BE2C (cell line): ENCODE measurements around the gene CSF3R.

Experiments
- DNase-seq: peaks from one replicate; pipeline ENCODE4 v3.0.0-alpha.2; 2020
- H3K27me3 ChIP-seq: fragments of 250-450 bp; sonication (Bioruptor Pico); 2 replicates; pipeline ENCODE4 v1.5.1; 2020; ENCODE audit warnings: mild to moderate bottlenecking
- H3K36me3 ChIP-seq: fragments of 250-450 bp; sonication (Bioruptor Pico); 2 replicates; pipeline ENCODE4 v1.5.1; 2020; ENCODE audit warnings: mild to moderate bottlenecking
- H3K4me1 ChIP-seq: fragments of 250-450 bp; sonication (Bioruptor Pico); 2 replicates; pipeline ENCODE4 v1.5.1; 2020
- H3K4me3 ChIP-seq: 2 replicates; pipeline ENCODE4 v1.5.1; 2011; ENCODE audit warnings: low read depth, low read length
- H3K9me3 ChIP-seq: fragments of 250-450 bp; sonication (Bioruptor Pico); 2 replicates; pipeline ENCODE4 v1.5.1; 2020
- TF ChIP-seq, protein P1 (sequence below): IDR thresholded peaks from 2 replicates; pipeline ENCODE4 v1.5.1; 2012; ENCODE audit warnings: mild to moderate bottlenecking, low read depth, low read length

CSF3R gene

DNA sequence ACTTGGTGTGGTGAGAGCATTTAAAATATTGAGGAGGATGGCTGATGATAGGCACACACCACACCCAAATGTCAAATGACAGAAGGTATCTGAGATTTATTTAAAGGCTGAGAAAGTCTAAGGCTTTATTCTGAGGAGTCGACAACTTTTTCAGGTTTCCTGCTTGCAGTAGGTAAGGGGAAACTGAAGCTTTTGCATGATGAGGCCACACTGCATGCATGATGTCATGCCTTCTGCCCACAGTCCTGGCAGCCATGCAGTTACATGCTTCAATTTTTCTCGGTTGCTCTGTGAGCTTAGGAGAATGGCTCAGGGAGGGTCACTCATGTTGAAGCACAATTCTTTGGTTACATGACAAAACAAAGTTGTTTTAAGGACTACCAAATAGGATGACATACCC, 39.4 kb downstream of the CSF3R start:
- DNase-seq = no peak
- no peak overlapping the region for H3K4me3 ChIP-seq
- H3K4me1 ChIP-seq = no peaks in the 10 kb centered on the region
- no peaks in the 10 kb centered on the region for H3K27me3 ChIP-seq
- TF ChIP-seq, protein P1, sequence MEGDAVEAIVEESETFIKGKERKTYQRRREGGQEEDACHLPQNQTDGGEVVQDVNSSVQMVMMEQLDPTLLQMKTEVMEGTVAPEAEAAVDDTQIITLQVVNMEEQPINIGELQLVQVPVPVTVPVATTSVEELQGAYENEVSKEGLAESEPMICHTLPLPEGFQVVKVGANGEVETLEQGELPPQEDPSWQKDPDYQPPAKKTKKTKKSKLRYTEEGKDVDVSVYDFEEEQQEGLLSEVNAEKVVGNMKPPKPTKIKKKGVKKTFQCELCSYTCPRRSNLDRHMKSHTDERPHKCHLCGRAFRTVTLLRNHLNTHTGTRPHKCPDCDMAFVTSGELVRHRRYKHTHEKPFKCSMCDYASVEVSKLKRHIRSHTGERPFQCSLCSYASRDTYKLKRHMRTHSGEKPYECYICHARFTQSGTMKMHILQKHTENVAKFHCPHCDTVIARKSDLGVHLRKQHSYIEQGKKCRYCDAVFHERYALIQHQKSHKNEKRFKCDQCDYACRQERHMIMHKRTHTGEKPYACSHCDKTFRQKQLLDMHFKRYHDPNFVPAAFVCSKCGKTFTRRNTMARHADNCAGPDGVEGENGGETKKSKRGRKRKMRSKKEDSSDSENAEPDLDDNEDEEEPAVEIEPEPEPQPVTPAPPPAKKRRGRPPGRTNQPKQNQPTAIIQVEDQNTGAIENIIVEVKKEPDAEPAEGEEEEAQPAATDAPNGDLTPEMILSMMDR = no peak
- H3K36me3 ChIP-seq = no peaks in the 10 kb centered on the region
- no peaks in the 10 kb centered on the region for H3K9me3 ChIP-seq

DNA sequence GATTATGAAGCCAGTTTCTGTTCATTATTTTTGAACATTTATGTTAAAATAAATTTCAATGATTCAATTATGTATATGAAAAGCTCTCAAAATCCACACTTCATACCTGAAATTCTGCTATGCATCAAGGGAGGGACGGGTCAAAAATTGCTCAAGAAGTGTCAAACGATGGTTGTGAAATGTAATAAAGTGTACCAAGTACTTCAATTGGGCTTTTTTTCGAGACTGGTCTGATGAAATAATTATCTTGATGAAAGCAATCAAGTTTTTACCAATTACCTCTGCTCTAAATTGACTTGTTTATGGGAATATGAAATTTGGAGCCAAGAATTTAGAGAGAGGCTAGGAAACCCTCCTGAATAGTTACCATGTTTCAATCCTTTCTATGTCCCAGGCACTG, 40.4 kb downstream of the CSF3R start:
- Histone ChIP-seq H3K27me3 (no peaks in the 10 kb centered on the region), H3K4me3 (no peak overlapping the region), H3K4me1 (no peaks in the 10 kb centered on the region), H3K9me3 (no peaks in the 10 kb centered on the region), H3K36me3 (no peaks in the 10 kb centered on the region)
- TF ChIP-seq, protein P1 = no peak
- DNase-seq = no peak

DNA sequence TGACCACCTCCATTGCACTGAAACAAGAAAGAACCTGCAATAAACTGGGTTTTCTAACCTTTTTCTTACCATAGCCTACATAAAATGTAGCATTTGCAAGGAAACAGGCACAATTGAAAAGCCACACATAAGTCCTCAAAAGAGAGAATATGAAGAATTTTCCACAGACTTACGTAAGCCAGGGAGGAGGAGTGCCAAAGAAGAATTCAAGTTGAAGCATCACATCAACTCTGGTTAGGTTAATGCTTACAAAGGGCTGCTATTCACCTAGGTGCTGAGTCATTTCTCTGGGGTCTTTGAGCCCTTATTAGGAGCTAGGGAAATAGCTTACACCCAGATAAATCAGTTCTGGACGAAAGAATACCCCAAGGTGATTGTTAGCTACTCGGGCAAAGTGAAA, 42.1 kb downstream of the CSF3R start:
- H3K9me3 ChIP-seq = no peaks in the 10 kb centered on the region
- H3K4me1 ChIP-seq = no peaks in the 10 kb centered on the region
- H3K4me3 ChIP-seq = no peak overlapping the region
- TF ChIP-seq, protein P1 = no peak
- H3K27me3 ChIP-seq = no peaks in the 10 kb centered on the region
- no peak for DNase-seq
- no peaks in the 10 kb centered on the region for H3K36me3 ChIP-seq

DNA sequence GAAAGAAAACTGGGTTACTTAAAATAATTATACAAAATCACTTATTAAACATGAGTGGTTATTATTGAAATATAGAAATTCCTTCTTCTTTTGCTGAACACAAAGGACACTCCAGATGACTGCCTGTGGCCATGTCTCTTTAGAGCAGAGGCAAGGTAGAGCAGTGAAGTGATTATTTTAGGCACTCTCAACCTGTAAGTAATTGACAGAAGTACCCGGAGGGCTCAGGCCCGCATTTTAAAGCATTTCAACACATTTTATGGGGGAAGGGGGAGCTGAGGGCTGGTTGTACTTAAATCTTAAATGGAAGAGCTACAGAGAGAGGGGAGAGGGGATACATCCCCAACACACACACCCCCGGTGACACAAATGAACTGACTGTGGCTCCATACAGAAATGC, 42.7 kb downstream of the CSF3R start:
- no peak for DNase-seq
- Histone ChIP-seq H3K4me1 (no peaks in the 10 kb centered on the region), H3K4me3 (no peak overlapping the region), H3K36me3 (no peaks in the 10 kb centered on the region), H3K27me3 (no peaks in the 10 kb centered on the region), H3K9me3 (no peaks in the 10 kb centered on the region)
- TF ChIP-seq, protein P1 = no peak

DNA sequence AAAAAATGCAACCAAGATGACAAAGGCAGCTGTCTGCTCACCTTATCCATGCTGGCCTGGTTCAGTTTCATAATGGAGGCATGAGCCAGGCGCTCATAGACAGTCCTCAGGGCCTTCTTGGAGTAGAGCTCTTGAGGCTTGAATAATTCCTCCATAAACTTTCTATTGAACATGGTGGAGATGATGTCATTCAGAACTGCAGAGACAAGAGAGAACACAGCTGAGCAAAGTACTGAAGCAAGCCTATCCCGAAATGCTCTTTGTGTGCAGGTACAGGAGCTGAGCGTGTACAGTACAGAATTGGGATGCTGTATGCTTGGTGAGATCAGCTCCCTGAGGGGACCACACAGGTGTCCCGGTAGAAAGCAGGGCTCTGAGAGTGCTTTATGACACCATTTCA, 44.0 kb downstream of the CSF3R start:
- H3K36me3 ChIP-seq = no peaks in the 10 kb centered on the region
- no peaks in the 10 kb centered on the region for H3K9me3 ChIP-seq
- no peaks in the 10 kb centered on the region for H3K27me3 ChIP-seq
- DNase-seq = no peak
- H3K4me3 ChIP-seq = no peak overlapping the region
- H3K4me1 ChIP-seq = no peaks in the 10 kb centered on the region
- TF ChIP-seq, protein P1 = no peak

DNA sequence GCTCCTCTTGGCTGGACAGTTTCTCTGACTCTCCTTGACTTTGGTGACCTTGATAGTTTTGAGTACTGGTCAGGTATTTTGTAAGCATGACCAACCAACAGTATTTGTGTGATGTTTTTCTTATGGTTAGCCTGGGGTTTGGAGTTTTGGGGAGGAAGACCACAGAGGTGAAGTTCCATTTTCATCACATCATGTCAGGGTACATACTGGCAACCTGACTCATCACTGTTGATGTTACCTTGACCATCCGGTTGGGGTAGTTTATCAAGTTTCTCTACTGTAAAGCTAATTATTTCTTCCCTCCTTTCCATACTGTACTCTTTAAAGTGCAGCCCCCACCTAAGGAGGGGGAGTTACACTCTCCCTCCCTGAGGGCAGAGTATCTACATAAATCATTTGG, 45.9 kb downstream of the CSF3R start:
- TF ChIP-seq, protein P1 = no peak
- no peaks in the 10 kb centered on the region for H3K9me3 ChIP-seq
- no peaks in the 10 kb centered on the region for H3K36me3 ChIP-seq
- H3K4me1 ChIP-seq = no peaks in the 10 kb centered on the region
- no peak for DNase-seq
- no peak overlapping the region for H3K4me3 ChIP-seq
- H3K27me3 ChIP-seq = no peaks in the 10 kb centered on the region
